Parathyroid adenoma (tissue), 2 donors: ENCODE data around the gene SRSF2.
"Not testable (repeated sequence)": the region's sequence is repeated elsewhere in the genome, so short reads cannot be mapped to it uniquely, and the experiment has no call there.

Experiments used
- H2AFZ ChIP-seq: fragments of 300-600 bp; sonication (generic); one replicate; pipeline ENCODE4 v1.7.0; 2017; ENCODE audit warnings: antibody characterized with exemption, mild to moderate bottlenecking
- H3K27ac ChIP-seq: fragments of 300-600 bp; sonication (generic); one replicate; pipeline ENCODE4 v1.7.0; 2017
- H3K27me3 ChIP-seq: fragments of 300-600 bp; sonication (generic); one replicate; pipeline ENCODE4 v1.7.0; 2017; ENCODE audit warnings: low read length; ENCODE audit not compliant: control insufficient read depth, insufficient read depth
- H3K36me3 ChIP-seq: fragments of 300-600 bp; sonication (generic); one replicate; pipeline ENCODE4 v1.7.0; 2017; ENCODE audit warnings: low read length; ENCODE audit not compliant: control insufficient read depth, insufficient read depth
- H3K4me1 ChIP-seq: fragments of 300-600 bp; sonication (generic); one replicate; pipeline ENCODE4 v1.7.0; 2017; ENCODE audit warnings: control low read depth
- H3K4me2 ChIP-seq: fragments of 300-600 bp; sonication (generic); one replicate; pipeline ENCODE4 v1.7.0; 2017; ENCODE audit warnings: low read length
- H3K4me3 ChIP-seq: fragments of 300-600 bp; sonication (generic); one replicate; pipeline ENCODE4 v1.7.0; 2017; ENCODE audit warnings: low read depth, low read length
- H3K79me2 ChIP-seq: fragments of 300-600 bp; sonication (generic); one replicate; pipeline ENCODE4 v1.7.0; 2017; ENCODE audit warnings: control low read depth
- H3K9ac ChIP-seq: fragments of 300-600 bp; sonication (generic); one replicate; pipeline ENCODE4 v1.7.0; 2017; ENCODE audit warnings: mild to moderate bottlenecking
- H3K9me3 ChIP-seq: fragments of 300-600 bp; sonication (generic); one replicate; pipeline ENCODE4 v1.7.0; 2017; ENCODE audit warnings: low read length; ENCODE audit not compliant: control insufficient read depth
- TF ChIP-seq, protein P1 (sequence below): fragments of 300-600 bp; sonication (generic); IDR thresholded peaks from one replicate; pipeline ENCODE4 v1.7.0; 2017; ENCODE audit warnings: antibody characterized with exemption, mild to moderate bottlenecking
- donor health status: primary hyperparathyroidism.

Gene SRSF2

DNA sequence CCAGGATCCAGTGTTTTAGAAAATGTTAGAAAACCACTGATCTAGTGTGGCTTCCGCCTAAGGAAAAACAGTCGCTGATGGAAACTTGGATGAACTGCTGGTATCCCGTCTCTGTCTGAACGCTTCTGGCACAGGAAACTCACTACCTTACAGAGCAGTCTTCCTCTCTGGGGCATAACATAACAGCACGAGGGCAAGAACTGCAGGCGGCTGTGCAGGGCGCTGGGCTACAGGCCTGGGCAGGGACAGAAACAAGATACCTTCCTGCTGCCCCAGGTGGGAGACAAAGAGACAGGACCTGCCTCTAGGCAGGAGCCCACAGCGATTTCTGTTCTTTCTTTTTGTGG is 36.9 kb downstream of the SRSF2 start:
- H3K36me3 ChIP-seq = no peaks in the 10 kb centered on the region
- peak overlapping the region; percentile 68 for H3K4me2 ChIP-seq
- peaks cover 13% of the 10 kb centered on the region for H3K79me2 ChIP-seq
- TF ChIP-seq, protein P1, sequence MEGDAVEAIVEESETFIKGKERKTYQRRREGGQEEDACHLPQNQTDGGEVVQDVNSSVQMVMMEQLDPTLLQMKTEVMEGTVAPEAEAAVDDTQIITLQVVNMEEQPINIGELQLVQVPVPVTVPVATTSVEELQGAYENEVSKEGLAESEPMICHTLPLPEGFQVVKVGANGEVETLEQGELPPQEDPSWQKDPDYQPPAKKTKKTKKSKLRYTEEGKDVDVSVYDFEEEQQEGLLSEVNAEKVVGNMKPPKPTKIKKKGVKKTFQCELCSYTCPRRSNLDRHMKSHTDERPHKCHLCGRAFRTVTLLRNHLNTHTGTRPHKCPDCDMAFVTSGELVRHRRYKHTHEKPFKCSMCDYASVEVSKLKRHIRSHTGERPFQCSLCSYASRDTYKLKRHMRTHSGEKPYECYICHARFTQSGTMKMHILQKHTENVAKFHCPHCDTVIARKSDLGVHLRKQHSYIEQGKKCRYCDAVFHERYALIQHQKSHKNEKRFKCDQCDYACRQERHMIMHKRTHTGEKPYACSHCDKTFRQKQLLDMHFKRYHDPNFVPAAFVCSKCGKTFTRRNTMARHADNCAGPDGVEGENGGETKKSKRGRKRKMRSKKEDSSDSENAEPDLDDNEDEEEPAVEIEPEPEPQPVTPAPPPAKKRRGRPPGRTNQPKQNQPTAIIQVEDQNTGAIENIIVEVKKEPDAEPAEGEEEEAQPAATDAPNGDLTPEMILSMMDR = no peak
- no peak overlapping the region for H3K9ac ChIP-seq
- H3K4me3 ChIP-seq = peak overlapping the region; percentile 13
- peak overlapping the region; percentile 87 for H3K27ac ChIP-seq
- H3K9me3 ChIP-seq = no peaks in the 10 kb centered on the region
- peaks cover 58% of the 10 kb centered on the region for H3K4me1 ChIP-seq
- H3K27me3 ChIP-seq = no peaks in the 10 kb centered on the region
- peak overlapping the region; percentile 62 for H2AFZ ChIP-seq

DNA sequence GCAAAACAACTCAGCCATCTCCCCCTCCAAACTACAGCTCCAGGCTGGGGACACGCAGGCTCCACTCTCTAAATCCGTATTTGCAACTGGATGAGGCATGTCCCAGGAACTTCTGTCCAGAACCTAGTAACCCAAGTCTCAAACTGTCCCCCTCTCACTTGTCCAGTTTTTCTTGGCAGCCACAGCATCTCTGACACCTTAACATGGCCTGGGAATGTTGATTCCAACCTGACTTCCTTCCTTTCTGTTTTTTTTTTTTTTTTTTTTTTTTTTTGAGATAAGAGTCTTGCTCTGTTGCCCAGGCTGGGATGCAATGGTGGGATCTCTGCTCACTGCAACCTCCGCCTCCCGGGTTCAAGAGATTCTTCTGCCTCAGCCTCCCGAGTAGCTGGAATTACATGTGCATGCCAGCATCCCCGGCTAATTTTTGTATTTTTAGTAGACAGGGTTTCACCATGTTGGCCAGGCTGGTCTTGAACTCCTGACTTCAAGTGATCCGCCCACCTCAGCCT is 38.6 kb downstream of the SRSF2 start:
- not testable (repeated sequence) for H3K36me3 ChIP-seq, H3K4me2 ChIP-seq, H3K27me3 ChIP-seq, H3K4me3 ChIP-seq, H3K9me3 ChIP-seq, H2AFZ ChIP-seq, H3K9ac ChIP-seq
- peaks cover 63% of the 10 kb centered on the region for H3K4me1 ChIP-seq
- peaks cover 13% of the 10 kb centered on the region for H3K79me2 ChIP-seq
- peak overlapping the region; percentile 87 for H3K27ac ChIP-seq

DNA sequence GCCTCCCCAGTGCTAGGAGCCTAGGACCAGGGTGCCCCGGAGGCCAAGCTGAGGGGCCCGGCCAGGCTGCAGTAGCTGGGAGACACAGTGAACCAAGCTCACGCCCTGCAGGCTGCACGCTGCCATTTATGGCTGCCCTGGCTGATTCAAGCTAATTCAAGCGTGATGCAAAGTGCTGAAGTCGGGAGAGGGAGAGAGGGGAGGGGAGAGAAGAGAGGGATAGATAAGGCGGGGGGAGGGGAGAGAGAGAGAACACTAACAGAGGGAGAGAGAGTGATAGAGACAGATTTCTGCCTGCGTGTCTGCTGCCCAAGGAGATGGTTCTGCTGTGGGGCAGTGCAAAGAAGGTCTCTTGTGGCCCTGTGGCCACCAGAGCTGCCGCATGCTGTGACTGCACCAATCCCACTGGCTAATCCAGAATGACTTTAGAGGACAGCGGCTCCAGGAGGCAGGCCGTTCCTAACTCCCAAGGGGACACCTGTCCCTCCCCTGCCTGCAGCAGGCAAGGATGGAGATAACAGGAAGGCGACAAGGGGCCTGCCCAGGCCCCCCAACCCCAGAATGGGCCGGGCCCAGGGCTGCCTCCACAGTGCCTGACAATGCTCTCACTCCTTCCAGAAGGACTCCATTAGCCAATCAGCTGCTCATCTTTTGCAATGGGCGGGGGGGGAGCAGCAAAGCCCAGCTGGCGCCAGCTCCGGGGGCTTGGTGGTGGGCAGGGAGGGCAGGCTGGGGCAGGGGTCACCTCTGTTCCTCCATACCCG is 39.2 kb downstream of the SRSF2 start:
- H3K36me3 ChIP-seq = no peaks in the 10 kb centered on the region
- H3K4me2 ChIP-seq = peak overlapping the region; percentile 60
- peaks cover 13% of the 10 kb centered on the region for H3K79me2 ChIP-seq
- no peaks in the 10 kb centered on the region for H3K9me3 ChIP-seq
- H3K9ac ChIP-seq = no peak overlapping the region
- H2AFZ ChIP-seq = peak overlapping the region; percentile 51
- peaks cover 63% of the 10 kb centered on the region for H3K4me1 ChIP-seq
- no peaks in the 10 kb centered on the region for H3K27me3 ChIP-seq
- H3K27ac ChIP-seq = peak overlapping the region; percentile 87
- peak overlapping the region; percentile 4 for H3K4me3 ChIP-seq
- TF ChIP-seq, protein P1 = peak; percentile 11

DNA sequence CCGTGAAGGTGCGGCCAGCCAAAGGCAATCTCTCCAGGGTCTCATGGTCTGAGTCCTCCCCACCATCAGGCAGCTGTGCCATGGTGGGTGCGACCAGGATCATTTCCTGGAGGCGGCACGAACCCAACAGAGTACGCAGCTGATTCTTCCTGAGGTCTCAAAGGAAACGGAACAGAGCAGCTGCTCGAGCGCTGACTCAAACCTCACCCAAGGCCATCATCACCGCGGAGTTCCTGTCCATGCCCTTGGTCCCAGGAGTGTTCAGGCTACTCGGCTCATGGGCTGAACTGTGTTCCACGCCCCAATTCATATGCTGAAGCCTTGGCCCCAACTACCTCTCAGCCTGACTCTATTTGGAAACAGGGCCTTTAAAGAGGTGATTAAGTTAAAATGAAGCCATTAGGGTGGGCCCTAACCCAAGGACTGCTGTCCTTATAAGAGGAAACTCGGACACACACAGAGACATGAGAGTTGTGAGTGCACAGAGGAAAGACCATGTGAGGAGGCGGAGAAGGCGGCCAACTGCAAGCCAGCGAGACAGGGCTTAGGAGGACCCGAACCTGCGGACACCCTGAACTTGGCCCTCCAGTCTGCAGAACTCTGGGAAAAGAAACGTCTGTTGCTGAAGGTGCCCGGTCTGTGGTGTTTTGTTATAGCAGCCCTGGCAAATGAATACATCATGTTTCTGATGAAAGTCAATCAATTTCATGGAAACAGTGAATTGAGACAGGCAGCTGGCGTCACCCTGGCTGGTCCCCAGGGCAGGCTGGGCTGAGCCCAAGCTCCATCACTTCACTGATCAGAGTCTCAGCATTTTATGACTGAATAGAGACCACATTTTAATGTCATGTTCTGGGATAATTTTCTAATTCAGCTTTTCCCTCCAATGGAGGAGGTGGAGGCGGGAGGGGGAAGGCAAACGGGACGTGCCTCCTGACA is 40.1 kb downstream of the SRSF2 start:
- H3K9ac ChIP-seq = no peak overlapping the region
- no peaks in the 10 kb centered on the region for H3K27me3 ChIP-seq
- peak overlapping the region; percentile 87 for H3K27ac ChIP-seq
- peaks cover 63% of the 10 kb centered on the region for H3K4me1 ChIP-seq
- H2AFZ ChIP-seq = peak overlapping the region; percentile 51
- peak overlapping the region; percentile 4 for H3K4me3 ChIP-seq
- no peaks in the 10 kb centered on the region for H3K36me3 ChIP-seq
- H3K9me3 ChIP-seq = no peaks in the 10 kb centered on the region
- peaks cover 15% of the 10 kb centered on the region for H3K79me2 ChIP-seq
- H3K4me2 ChIP-seq = peak overlapping the region; percentile 60
- TF ChIP-seq, protein P1 = no peak
